Lung microvascular endothelial cell (primary cell): ENCODE data around the gene CBX4. TPM values are rescaled to one million over a fixed set of nuclear protein-coding genes. Genes with fewer than 3 reads are reported as not detected.
"Not testable (repeated sequence)": the region's sequence is repeated elsewhere in the genome, so short reads cannot be mapped to it uniquely, and the experiment has no call there.

ENCODE experiments used
- DNase-seq, 2 donors: peaks; one replicate each; pipeline versions ENCODE4 v3.0.0 to v3.0.0-alpha.2; 2010; ENCODE audit warnings: low read depth in 2 of 2
- total RNA-seq: library from RNA; depleted of rRNA; stranded (reverse); fragments of >200 nt; gene quantifications from 2 replicates; pipeline ENCODE4 v1.2.1, GENCODE V29; 2014

CBX4 gene
- total RNA-seq, 1 donor from 2014 or later, result 8.3 TPM

DNA sequence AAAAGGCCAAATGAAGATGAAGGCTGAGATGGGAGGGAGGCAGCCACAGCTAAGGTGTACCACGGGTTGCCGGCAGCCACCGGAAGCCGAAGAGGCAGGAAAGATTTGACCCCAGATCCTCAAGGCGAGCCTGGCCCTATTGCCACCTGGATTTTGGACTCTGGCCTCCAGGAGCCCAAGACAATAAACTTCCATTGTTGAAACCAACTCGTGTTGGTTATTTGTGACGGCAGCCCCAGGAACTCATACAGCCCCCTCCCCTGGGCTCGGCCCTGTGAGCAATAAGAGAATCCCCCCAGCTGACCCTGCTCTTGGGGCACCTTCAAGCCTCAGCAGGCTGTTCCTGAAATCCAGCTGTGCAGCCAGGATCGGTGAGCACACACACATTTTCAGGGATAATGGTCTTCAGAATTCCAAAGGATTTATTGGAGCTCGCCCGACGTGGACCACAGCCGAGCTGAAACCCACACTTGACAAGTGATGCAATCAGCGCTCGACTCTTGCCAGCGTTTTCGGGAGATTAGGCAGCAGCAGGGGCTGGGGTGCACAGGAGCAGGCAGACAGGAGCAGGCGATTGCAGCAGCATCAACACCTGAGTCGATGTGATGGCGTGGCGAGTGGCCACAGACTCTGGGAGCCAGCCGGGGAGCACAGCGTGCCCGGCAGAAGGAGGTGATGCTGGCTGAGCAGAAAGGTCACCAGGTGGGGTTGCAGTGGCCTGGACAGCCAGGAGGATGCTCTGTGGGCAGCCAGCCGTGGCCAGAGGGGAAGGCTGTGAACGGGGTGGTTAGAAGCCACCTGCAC lies 22.4 kb upstream of the CBX4 start:
- DNase-seq, result no peak

GRCh38 chr17:79859676-79860615 lies 20.7 kb upstream of the CBX4 start:
- DNase-seq, result no peak

DNA sequence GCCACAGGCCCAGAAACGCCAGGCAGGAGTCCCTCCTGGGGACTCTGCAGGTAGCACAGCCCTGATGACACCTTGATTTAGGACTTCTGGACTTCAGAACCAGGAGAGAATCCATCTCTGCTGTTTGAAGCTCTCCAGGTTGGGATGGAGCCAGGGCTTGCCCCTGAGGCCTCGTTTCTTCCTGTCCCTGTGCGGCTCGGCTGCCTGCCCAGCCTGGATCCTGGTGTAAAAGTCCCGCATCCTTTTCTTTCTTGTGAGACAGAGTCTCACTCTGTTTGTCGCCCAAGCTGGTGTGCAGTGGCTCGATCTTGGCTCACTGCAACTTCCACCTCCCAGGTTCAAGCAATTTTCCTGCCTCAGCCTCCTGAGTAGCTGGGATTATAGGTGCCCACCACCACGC lies 17.9 kb upstream of the CBX4 start:
- no peak for DNase-seq

GRCh38 chr17:79855331-79856124 lies 16.3 kb upstream of the CBX4 start:
- DNase-seq, result no peak

DNA sequence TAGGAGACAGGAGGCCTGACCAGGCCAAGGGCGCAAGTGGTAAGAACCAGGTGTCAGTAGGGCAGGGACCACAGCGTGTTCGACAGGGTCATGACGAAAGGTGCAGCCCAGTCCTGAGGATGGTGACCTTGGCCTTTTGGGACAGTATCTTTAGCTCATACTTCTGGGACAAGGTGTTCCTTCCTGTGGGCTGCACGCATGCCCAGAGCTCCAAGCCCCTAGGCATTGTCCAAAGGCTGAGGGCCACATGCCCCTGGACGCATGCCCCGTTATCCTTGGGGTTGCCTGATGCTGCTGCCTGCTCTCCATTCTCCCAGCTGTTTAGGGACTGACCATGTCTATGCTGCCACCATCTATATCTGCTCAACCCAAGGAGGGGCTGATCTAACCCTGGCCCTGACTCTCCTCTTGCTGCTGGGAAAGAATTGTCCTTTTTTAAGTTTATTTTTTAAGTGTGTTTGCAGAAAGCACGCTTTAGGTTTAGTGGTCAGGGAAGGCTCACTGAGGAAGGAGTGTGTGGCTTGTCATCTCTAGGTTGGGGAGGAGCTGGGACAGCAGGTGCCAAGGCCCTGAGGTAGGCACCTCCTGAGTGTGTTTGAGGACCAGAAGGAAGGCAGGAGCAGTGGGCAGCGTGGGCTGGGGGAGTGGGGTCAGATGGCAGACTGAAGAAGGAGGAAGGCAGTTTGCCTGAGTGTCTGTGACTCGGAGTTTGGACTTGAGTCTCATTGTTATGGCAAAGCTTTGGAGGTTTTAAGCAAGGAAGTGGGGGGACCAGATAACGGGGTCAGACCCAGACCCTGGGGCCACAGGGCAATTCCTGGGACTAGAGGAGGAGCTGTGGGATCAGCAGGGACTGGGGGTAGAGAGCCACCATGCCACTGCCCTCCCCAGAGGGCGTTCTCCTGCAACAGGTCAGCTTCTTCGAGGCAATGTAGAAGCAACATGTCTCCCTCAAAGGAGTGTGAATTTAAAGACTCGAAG lies 15.1 kb upstream of the CBX4 start:
- DNase-seq, result no peak

DNA sequence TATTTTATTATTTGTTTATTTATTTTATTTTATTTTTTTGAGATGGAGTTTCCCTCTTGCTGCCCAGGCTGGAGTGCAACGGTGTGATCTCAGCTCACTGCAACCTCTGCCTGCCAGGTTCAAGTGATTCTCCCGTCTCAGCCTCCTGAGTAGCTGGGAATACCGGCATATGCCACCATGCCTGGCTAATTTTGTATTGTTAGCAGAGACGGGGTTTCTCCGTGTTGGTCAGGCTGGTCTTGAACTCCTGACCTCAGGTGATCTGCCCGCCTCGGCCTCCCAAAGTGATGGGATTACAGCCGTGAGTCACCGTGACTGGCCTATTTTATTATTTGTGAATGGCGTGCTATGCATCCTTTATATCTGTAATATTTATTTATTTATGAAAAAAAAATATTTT lies 13.9 kb upstream of the CBX4 start:
- not testable (repeated sequence) for DNase-seq

- DNase-seq, result peak; percentile 71 to 75
Measured at GRCh38 chr17:79852748-79853147, 13.5 kb upstream of the CBX4 start.

- DNase-seq, result no peak
Measured at GRCh38 chr17:79851461-79851817, 12.2 kb upstream of the CBX4 start.

DNA sequence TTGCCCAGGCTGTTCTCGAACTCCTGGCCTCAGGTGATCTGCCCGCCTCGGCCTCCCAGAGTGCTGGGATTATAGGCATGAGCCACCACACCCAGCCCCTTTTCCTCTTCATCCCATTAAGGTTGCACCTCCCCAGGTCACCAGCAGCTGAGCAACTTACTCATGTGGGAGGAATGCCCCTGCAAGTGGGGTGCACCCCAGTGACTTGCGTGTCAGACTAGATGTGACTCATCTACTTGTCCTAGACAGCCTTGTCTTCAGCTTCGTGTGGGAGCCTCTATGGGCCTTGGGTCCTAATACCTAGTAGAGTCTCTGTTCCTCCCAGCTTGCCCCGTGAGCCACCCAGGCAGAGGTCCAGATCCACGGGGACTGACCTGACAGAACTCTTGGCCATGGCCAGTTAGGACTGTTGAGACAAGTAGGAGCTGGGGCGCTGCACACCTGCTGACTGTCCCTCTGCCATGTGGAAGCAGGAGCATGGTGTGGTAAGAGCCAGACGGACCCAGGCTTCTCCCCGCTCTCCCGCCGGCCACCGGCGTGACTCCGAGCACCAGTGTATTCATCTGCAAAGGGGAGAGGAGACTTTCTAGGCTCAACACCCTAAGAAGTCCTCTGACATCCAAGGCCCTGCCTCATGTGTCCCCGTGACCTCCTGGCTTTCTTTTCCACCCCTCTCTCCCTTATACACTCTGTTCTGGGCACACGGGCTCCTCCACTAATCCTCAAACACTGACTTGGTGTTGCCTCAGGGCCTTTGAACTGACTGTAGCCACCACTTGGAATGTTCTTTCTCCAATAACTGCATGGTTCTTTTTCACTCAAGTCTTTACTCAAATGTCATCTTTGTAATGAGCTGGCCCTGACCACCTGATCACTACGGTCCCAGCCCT lies 11.6 kb upstream of the CBX4 start:
- peak in 1 of 2 donors; percentile 45 for DNase-seq

DNA sequence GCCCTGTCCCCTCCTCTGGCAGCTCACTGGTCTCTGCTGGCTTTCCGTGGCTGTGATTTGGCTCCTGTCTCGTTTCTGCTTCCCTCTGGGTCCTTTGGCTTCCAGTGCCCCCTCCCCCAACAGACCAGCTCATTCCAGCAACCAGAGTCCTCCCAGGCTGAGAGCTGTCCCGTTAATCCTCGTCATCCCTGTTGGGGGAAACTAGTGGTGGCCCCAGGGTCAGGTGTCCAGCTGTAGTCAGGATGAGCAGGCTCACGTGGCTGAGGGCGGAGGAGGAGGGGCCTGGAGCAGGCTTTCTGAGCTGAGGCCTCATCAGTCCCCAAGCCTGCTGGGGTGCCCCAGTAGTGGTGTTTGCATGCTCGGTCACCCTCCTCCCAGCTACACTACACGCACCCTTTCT lies 10.7 kb upstream of the CBX4 start:
- no peak for DNase-seq

DNA sequence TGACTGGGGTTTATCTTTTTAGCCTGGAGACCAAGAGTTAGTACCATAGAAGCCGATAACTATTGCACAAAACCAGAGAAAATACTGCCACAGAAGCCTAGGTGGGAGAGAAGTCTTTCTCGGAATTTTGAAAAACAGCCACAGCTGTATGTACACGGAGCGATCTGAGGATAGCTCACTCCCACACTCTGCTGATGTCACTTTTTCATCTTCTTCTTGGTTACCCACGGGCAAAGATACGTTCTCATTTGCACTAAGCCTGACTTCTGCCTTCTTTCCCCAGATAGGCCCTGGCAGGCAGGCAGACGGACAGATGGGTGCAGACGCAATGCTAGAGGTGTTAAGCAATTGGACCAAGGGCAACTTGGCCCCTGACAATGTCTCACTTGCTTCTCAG lies 9.1 kb upstream of the CBX4 start:
- no peak for DNase-seq

GRCh38 chr17:79847698-79848369 lies 8.6 kb upstream of the CBX4 start:
- no peak for DNase-seq

- no peak for DNase-seq
Measured at GRCh38 chr17:79845601-79845949, 6.3 kb upstream of the CBX4 start.

DNA sequence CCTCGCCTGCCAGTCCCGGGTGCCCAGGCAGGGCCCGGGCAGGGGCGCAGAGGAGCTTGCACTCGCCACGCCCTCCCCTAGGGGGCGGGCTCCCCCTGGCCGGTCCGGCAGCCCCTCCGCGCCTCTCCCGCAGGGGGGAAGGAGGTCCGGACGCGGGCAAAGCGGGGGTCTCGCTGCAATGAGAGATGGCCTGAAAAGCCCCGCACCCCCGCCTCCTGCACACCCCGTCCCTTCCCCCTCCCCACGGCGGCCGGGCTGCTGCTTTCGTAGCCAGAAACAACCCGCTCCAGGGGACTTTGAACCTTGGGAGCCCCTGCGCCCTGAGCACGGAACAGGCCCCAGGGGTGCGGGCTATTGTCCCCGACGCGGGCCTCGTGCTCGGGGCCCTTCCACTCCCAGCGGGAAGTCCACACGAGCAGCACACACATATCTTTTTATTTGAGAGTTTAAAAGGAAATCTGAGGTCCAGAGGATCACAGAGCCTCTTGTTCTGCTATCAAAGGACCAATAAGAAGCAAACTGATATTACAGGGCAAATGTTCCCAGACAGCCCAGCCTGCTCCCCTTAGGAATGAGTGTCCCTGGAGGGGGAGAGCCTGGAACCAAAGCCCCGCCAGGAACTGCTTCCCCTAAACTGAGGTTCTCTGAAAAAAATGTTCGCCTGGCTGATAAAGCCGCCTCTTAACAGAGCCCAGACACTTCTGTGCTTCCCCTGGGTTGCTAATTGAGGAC lies 5.8 kb upstream of the CBX4 start:
- peak; percentile 46 to 60 for DNase-seq

- DNase-seq, result peak; percentile 65 to 71
Measured at GRCh38 chr17:79843816-79844800, 4.9 kb upstream of the CBX4 start.

- no peak for DNase-seq
Measured at GRCh38 chr17:79843474-79843815, 4.2 kb upstream of the CBX4 start.
